Urinary bladder (tissue), 4 donors: ENCODE data around the gene HOPX. TPM values are rescaled to one million over a fixed set of nuclear protein-coding genes. Genes with fewer than 3 reads are reported as not detected.
"Not testable (repeated sequence)": the region's sequence is repeated elsewhere in the genome, so short reads cannot be mapped to it uniquely, and the experiment has no call there.

Experiments used
- DNase-seq: peaks from one replicate; pipeline ENCODE4 v3.0.0-alpha.2; 2015; ENCODE audit errors: extremely low spot score
- H3K27ac ChIP-seq: one replicate; pipeline ENCODE4 v1.5.1; 2013; ENCODE audit warnings: low read depth, mild to moderate bottlenecking, moderate library complexity
- H3K36me3 ChIP-seq: one replicate; pipeline ENCODE4 v1.6.1; 2013; ENCODE audit warnings: mild to moderate bottlenecking, moderate library complexity; ENCODE audit not compliant: insufficient read depth
- H3K4me1 ChIP-seq: one replicate; pipeline ENCODE4 v1.6.1; 2013; ENCODE audit warnings: mild to moderate bottlenecking, moderate library complexity; ENCODE audit not compliant: insufficient read depth
- H3K4me3 ChIP-seq: one replicate; pipeline ENCODE4 v1.5.1; 2013; ENCODE audit warnings: low read depth, low read length
- WGBS: extraction: QIAGEN DNeasy Blood & Tissue Kit; methylation state at CpG from one replicate; pipeline ENCODE4 v1.1.7; 2013; 5-methylcytosine and 5-hydroxymethylcytosine counted together
- polyA plus RNA-seq: library from polyadenylated mRNA; stranded (reverse); fragments of 200-250 nt; gene quantifications from one replicate; pipeline ENCODE4 v1.2.3, GENCODE V29; 2013
- total RNA-seq: library from RNA; depleted of rRNA; stranded (reverse); fragments of >200 nt; gene quantifications from one replicate; pipeline ENCODE4 v1.2.3, GENCODE V29; 2014
- donor health status: healthy with polysubstance abuse.
- donor health status: healthy.

Gene HOPX
- total and polyA plus RNA-seq, 2 donors = 43.7 to 45.9 TPM

GRCh38 chr4:56619160-56619559 is 61.9 kb downstream of the HOPX start:
- H3K27ac ChIP-seq = no peak overlapping the region
- no peak overlapping the region for H3K4me3 ChIP-seq
- H3K36me3 ChIP-seq = no peaks in the 10 kb centered on the region
- DNase-seq = no peak
- whole genome bisulfite sequencing = 44% methylated on average over 2 of the region's 2 CpGs
- no peaks in the 10 kb centered on the region for H3K4me1 ChIP-seq

- Histone ChIP-seq H3K27ac (no peak overlapping the region), H3K36me3 (no peaks in the 10 kb centered on the region), H3K4me3 (no peak overlapping the region), H3K4me1 (no peaks in the 10 kb centered on the region)
- no peak for DNase-seq
- WGBS = 39% methylated on average over 4 of the region's 4 CpGs
Measured at GRCh38 chr4:56618734-56619133, 62.4 kb downstream of the HOPX start.

GRCh38 chr4:56613101-56613862 is 67.8 kb downstream of the HOPX start:
- no peak for DNase-seq
- no peak overlapping the region for H3K27ac ChIP-seq
- WGBS = 92% methylated on average over 5 of the region's 5 CpGs
- H3K4me1 ChIP-seq = no peaks in the 10 kb centered on the region
- no peak overlapping the region for H3K4me3 ChIP-seq
- H3K36me3 ChIP-seq = no peaks in the 10 kb centered on the region

GRCh38 chr4:56612282-56612681 is 68.8 kb downstream of the HOPX start:
- Histone ChIP-seq H3K36me3 (no peaks in the 10 kb centered on the region), H3K27ac (no peak overlapping the region), H3K4me1 (no peaks in the 10 kb centered on the region), H3K4me3 (no peak overlapping the region)
- DNase-seq = no peak
- 81% methylated on average over 11 of the region's 11 CpGs for WGBS

- Histone ChIP-seq H3K4me3 (no peak overlapping the region), H3K4me1 (no peaks in the 10 kb centered on the region), H3K27ac (no peak overlapping the region), H3K36me3 (no peaks in the 10 kb centered on the region)
- DNase-seq = no peak
- 83% methylated on average over 2 of the region's 2 CpGs for WGBS
Measured at GRCh38 chr4:56611501-56611900, 69.6 kb downstream of the HOPX start.

- H3K36me3 ChIP-seq, DNase-seq, H3K27ac ChIP-seq, H3K4me1 ChIP-seq, H3K4me3 ChIP-seq: not testable (repeated sequence)
Measured at GRCh38 chr4:56610170-56610569, 70.9 kb downstream of the HOPX start.

GRCh38 chr4:56607926-56608325 is 73.2 kb downstream of the HOPX start:
- H3K27ac ChIP-seq = no peak overlapping the region
- DNase-seq = no peak
- no peaks in the 10 kb centered on the region for H3K4me1 ChIP-seq
- no peak overlapping the region for H3K4me3 ChIP-seq
- no peaks in the 10 kb centered on the region for H3K36me3 ChIP-seq

GRCh38 chr4:56606385-56606784 is 74.7 kb downstream of the HOPX start:
- WGBS = 64% methylated on average over 3 of the region's 3 CpGs
- Histone ChIP-seq H3K4me3 (no peak overlapping the region), H3K27ac (no peak overlapping the region), H3K4me1 (no peaks in the 10 kb centered on the region), H3K36me3 (no peaks in the 10 kb centered on the region)
- DNase-seq = no peak

GRCh38 chr4:56605464-56605863 is 75.6 kb downstream of the HOPX start:
- 62% methylated on average over 4 of the region's 4 CpGs for whole genome bisulfite sequencing
- not testable (repeated sequence) for H3K27ac ChIP-seq, H3K4me3 ChIP-seq, H3K4me1 ChIP-seq, DNase-seq, H3K36me3 ChIP-seq

- no peak overlapping the region for H3K27ac ChIP-seq
- 63% methylated on average over 3 of the region's 3 CpGs for WGBS
- H3K4me1 ChIP-seq = no peaks in the 10 kb centered on the region
- no peak for DNase-seq
- no peak overlapping the region for H3K4me3 ChIP-seq
- H3K36me3 ChIP-seq = no peaks in the 10 kb centered on the region
Measured at GRCh38 chr4:56603297-56603696, 77.8 kb downstream of the HOPX start.

Other genes starting within 250 kb of the HOPX start
- gene PPAT, start 245.7 kb downstream of the HOPX start, total RNA-seq = 21.3 TPM
- gene PPAT, start 245.7 kb downstream of the HOPX start, polyA plus RNA-seq = 4.9 TPM
- gene PAICS, start 245.0 kb downstream of the HOPX start, total RNA-seq = 25.7 TPM
- 41.8 TPM for gene PAICS, start 245.0 kb downstream of the HOPX start, polyA plus RNA-seq
- 70.4 TPM for gene SRP72, start 213.7 kb downstream of the HOPX start, total RNA-seq
- gene SRP72, start 213.7 kb downstream of the HOPX start, polyA plus RNA-seq = 47.6 TPM
- gene ARL9, start 175.5 kb downstream of the HOPX start, total RNA-seq = 0.32 TPM
- 0.23 TPM for gene ARL9, start 175.5 kb downstream of the HOPX start, polyA plus RNA-seq
- gene SPINK2, start 140.4 kb upstream of the HOPX start, total RNA-seq = not detected
- 0.24 TPM for gene SPINK2, start 140.4 kb upstream of the HOPX start, polyA plus RNA-seq
- gene REST, start 226.6 kb upstream of the HOPX start, total RNA-seq = 49.1 TPM
- gene REST, start 226.6 kb upstream of the HOPX start, polyA plus RNA-seq = 9.8 TPM